Measurements from ENCODE around the gene AADAC.

Gene AADAC

DNA sequence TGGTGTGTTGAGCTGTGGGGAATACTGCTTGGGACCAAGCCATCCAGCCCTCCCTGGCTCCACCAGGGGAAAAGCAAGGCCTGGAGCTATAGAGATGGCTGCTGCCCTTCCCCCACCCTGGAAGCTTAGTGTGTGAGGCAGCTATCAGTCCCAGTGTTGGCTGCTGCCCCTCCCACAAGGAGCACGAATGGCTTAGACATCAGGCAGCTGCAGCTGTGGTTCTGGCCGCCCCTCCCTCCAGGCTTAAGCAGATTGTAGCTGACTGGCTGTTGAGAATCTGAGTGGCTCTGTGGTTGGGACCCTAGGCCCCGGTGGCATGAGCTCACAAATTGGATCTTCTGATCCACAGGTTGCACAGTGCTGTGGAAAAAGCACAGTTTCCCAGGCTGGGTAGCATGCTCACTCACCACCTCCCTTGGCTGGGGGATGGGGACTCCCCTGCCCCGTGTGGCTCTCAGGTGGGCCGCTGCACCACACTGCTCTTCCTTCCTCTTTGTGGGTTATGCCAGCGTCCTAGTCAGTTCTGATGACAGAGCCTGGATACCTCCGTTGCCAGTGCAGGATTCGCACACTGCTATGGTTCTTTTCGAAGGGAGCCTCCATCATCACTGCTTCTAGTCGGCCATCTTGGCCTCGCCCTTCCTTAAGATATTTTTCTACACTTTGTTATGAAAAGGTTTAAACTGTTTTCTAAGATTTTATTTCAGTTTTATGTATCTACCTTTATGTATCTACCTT lies 38.3 kb downstream of the AADAC start:
- Histone ChIP-seq H3K9me3 (ENCODE audit: insufficient read depth, low read length) (no peaks in the 10 kb centered on the region), H3K4me1 (ENCODE audit: insufficient read depth, insufficient read length) (peaks cover 2% of the 10 kb centered on the region), H3K4me3 (ENCODE audit: insufficient read length, low read depth) (no peak overlapping the region), H3K36me3 (ENCODE audit: insufficient read depth, insufficient read length, low read length) (no peaks in the 10 kb centered on the region), H3K27me3 (ENCODE audit: insufficient read depth, insufficient read length) (no peaks in the 10 kb centered on the region), H3K9ac (ENCODE audit: insufficient read length, low read depth) (no peak overlapping the region)
- TF ChIP-seq YY1 (IDR thresholded peaks at IDR 0.05; ENCODE audit: insufficient read depth, insufficient read length) (no peak), SUZ12 (IDR thresholded peaks at IDR 0.05; ENCODE audit: extremely low read depth, insufficient read depth, insufficient read length) (no peak), ZNF274 (IDR thresholded peaks at IDR 0.05; ENCODE audit: low read depth, low read length) (no peak)
- DNase-seq (ENCODE audit: low read depth, low spot score): no peak

DNA sequence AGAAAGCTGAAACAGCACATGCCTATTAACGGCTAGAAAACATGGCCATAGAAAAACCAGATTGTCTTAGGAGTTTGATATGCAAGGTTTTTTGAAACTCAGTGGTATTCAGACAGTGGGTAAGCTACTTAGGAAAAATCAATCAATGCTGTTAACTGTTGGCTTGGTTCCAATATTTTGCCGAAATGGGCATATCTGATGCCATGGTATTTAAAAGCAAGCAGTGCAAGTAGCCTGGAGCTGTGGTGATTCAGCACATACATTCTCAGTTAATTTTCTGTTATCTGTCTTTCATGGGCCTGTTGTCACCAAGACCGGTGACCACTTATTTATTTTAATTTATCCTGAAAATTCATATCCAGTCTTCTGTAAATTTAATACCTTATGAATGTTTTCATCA lies 42.2 kb downstream of the AADAC start:
- no peak for DNase-seq (ENCODE audit: low read depth, low spot score)
- Histone ChIP-seq H3K36me3 (ENCODE audit: insufficient read depth, insufficient read length, low read length) (no peaks in the 10 kb centered on the region), H3K27me3 (ENCODE audit: insufficient read depth, insufficient read length) (no peaks in the 10 kb centered on the region), H3K9ac (ENCODE audit: insufficient read length, low read depth) (no peak overlapping the region), H3K4me1 (ENCODE audit: insufficient read depth, insufficient read length) (peaks cover 2% of the 10 kb centered on the region), H3K4me3 (ENCODE audit: insufficient read length, low read depth) (no peak overlapping the region), H3K9me3 (ENCODE audit: insufficient read depth, low read length) (no peaks in the 10 kb centered on the region)
- TF ChIP-seq ZNF274 (IDR thresholded peaks at IDR 0.05; ENCODE audit: low read depth, low read length): no peak
- no peak for TF ChIP-seq YY1 (IDR thresholded peaks at IDR 0.05; ENCODE audit: insufficient read depth, insufficient read length)
- TF ChIP-seq SUZ12 (IDR thresholded peaks at IDR 0.05; ENCODE audit: extremely low read depth, insufficient read depth, insufficient read length): no peak

GRCh38 chr3:151856641-151857040 lies 42.7 kb downstream of the AADAC start:
- H3K9ac ChIP-seq (ENCODE audit: insufficient read length, low read depth): no peak overlapping the region
- H3K27me3 ChIP-seq (ENCODE audit: insufficient read depth, insufficient read length): no peaks in the 10 kb centered on the region

GRCh38 chr3:151859233-151859673 lies 45.3 kb downstream of the AADAC start:
- Histone ChIP-seq H3K36me3 (ENCODE audit: insufficient read depth, insufficient read length, low read length) (no peaks in the 10 kb centered on the region), H3K27me3 (ENCODE audit: insufficient read depth, insufficient read length) (no peaks in the 10 kb centered on the region), H3K4me1 (ENCODE audit: insufficient read depth, insufficient read length) (no peaks in the 10 kb centered on the region), H3K4me3 (ENCODE audit: insufficient read length, low read depth) (no peak overlapping the region), H3K9ac (ENCODE audit: insufficient read length, low read depth) (no peak overlapping the region), H3K9me3 (ENCODE audit: insufficient read depth, low read length) (no peaks in the 10 kb centered on the region)
- no peak for TF ChIP-seq SUZ12 (IDR thresholded peaks at IDR 0.05; ENCODE audit: extremely low read depth, insufficient read depth, insufficient read length)
- TF ChIP-seq YY1 (IDR thresholded peaks at IDR 0.05; ENCODE audit: insufficient read depth, insufficient read length): no peak
- no peak for TF ChIP-seq ZNF274 (IDR thresholded peaks at IDR 0.05; ENCODE audit: low read depth, low read length)
- DNase-seq (ENCODE audit: low read depth, low spot score): no peak

More at GRCh38 chr3:151856641-151857040, 42.7 kb downstream of the AADAC start:
- H3K4me1 ChIP-seq (ENCODE audit: insufficient read depth, insufficient read length): peaks cover 2% of the 10 kb centered on the region
- no peak overlapping the region for H3K4me3 ChIP-seq (ENCODE audit: insufficient read length, low read depth)
- TF ChIP-seq YY1 (IDR thresholded peaks at IDR 0.05; ENCODE audit: insufficient read depth, insufficient read length): no peak
- TF ChIP-seq SUZ12 (IDR thresholded peaks at IDR 0.05; ENCODE audit: extremely low read depth, insufficient read depth, insufficient read length): no peak
- no peak for TF ChIP-seq ZNF274 (IDR thresholded peaks at IDR 0.05; ENCODE audit: low read depth, low read length)
- no peaks in the 10 kb centered on the region for H3K9me3 ChIP-seq (ENCODE audit: insufficient read depth, low read length)
- H3K36me3 ChIP-seq (ENCODE audit: insufficient read depth, insufficient read length, low read length): no peaks in the 10 kb centered on the region
- DNase-seq (ENCODE audit: low read depth, low spot score): no peak

- Histone ChIP-seq H3K36me3 (ENCODE audit: insufficient read depth, insufficient read length, low read length) (no peaks in the 10 kb centered on the region), H3K27me3 (ENCODE audit: insufficient read depth, insufficient read length) (no peaks in the 10 kb centered on the region), H3K4me1 (ENCODE audit: insufficient read depth, insufficient read length) (no peaks in the 10 kb centered on the region), H3K9ac (ENCODE audit: insufficient read length, low read depth) (no peak overlapping the region), H3K9me3 (ENCODE audit: insufficient read depth, low read length) (no peaks in the 10 kb centered on the region), H3K4me3 (ENCODE audit: insufficient read length, low read depth) (no peak overlapping the region)
- DNase-seq (ENCODE audit: low read depth, low spot score): no peak
- TF ChIP-seq SUZ12 (IDR thresholded peaks at IDR 0.05; ENCODE audit: extremely low read depth, insufficient read depth, insufficient read length) (no peak), YY1 (IDR thresholded peaks at IDR 0.05; ENCODE audit: insufficient read depth, insufficient read length) (no peak), ZNF274 (IDR thresholded peaks at IDR 0.05; ENCODE audit: low read depth, low read length) (no peak)
Observed at GRCh38 chr3:151859905-151860304, 46.0 kb downstream of the AADAC start.

- no peaks in the 10 kb centered on the region for H3K36me3 ChIP-seq (ENCODE audit: insufficient read depth, insufficient read length, low read length)
- no peak for TF ChIP-seq YY1 (IDR thresholded peaks at IDR 0.05; ENCODE audit: insufficient read depth, insufficient read length)
- no peak for TF ChIP-seq ZNF274 (IDR thresholded peaks at IDR 0.05; ENCODE audit: low read depth, low read length)
- TF ChIP-seq SUZ12 (IDR thresholded peaks at IDR 0.05; ENCODE audit: extremely low read depth, insufficient read depth, insufficient read length): no peak
- no peak for DNase-seq (ENCODE audit: low read depth, low spot score)
Observed at GRCh38 chr3:151863611-151864010, 49.7 kb downstream of the AADAC start.

DNA sequence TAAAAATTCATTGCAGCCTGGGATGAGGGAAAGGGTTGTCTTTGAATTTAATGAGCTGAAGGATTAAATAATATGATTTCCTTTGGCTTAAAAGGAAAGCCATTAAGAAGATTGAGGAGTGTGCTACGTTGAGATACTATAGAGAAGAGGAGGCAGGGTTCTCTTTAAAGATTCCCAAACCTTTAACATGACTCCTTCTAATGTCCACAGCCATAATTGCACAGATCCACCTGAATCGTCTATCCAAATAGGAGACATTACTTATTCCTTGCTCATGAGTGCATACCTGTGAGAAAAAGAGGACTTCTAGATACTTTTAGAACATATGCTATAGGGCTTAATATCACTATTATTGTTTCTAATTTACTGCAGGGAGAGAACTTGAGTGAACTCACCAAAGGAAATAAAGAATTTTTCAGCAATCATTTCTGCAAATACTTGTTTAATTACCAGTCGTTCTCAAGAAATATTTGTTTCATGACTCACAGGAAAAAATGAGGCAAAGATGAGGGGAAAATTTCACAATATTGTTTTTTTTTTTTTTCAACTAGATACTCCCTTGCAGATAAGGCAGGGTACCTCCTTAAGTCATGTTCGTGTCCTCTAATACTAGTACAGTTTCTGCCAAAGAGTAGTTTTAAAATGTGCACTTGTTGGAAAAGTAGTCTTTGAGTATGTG lies 50.6 kb downstream of the AADAC start:
- Histone ChIP-seq H3K4me1 (ENCODE audit: insufficient read depth, insufficient read length) (no peaks in the 10 kb centered on the region), H3K9ac (ENCODE audit: insufficient read length, low read depth) (no peak overlapping the region), H3K36me3 (ENCODE audit: insufficient read depth, insufficient read length, low read length) (no peaks in the 10 kb centered on the region), H3K27me3 (ENCODE audit: insufficient read depth, insufficient read length) (no peaks in the 10 kb centered on the region), H3K4me3 (ENCODE audit: insufficient read length, low read depth) (no peak overlapping the region), H3K9me3 (ENCODE audit: insufficient read depth, low read length) (no peaks in the 10 kb centered on the region)
- TF ChIP-seq YY1 (IDR thresholded peaks at IDR 0.05; ENCODE audit: insufficient read depth, insufficient read length) (no peak), ZNF274 (IDR thresholded peaks at IDR 0.05; ENCODE audit: low read depth, low read length) (no peak), SUZ12 (IDR thresholded peaks at IDR 0.05; ENCODE audit: extremely low read depth, insufficient read depth, insufficient read length) (no peak)
- DNase-seq (ENCODE audit: low read depth, low spot score): no peak

More at GRCh38 chr3:151863611-151864010, 49.7 kb downstream of the AADAC start:
- H3K4me3 ChIP-seq (ENCODE audit: insufficient read length, low read depth): no peak overlapping the region
- H3K9me3 ChIP-seq (ENCODE audit: insufficient read depth, low read length): no peaks in the 10 kb centered on the region
- no peak overlapping the region for H3K9ac ChIP-seq (ENCODE audit: insufficient read length, low read depth)
- no peaks in the 10 kb centered on the region for H3K27me3 ChIP-seq (ENCODE audit: insufficient read depth, insufficient read length)
- no peaks in the 10 kb centered on the region for H3K4me1 ChIP-seq (ENCODE audit: insufficient read depth, insufficient read length)

Measured in NT2/D1 (cell line).